Daoy (cell line): Measurements from ENCODE around the gene ABTB2. TPM values are rescaled to one million over a fixed set of nuclear protein-coding genes. Genes with fewer than 3 reads are reported as not detected.

Source experiments
- DNase-seq: peaks from one replicate; pipeline ENCODE4 v3.0.0-alpha.2; 2015; ENCODE audit warnings: low read depth
- total RNA-seq: library from RNA; depleted of rRNA; stranded (reverse); fragments of >200 nt; shearing (Covaris generic); gene quantifications from 2 replicates; pipeline ENCODE4 v1.2.3, GENCODE V29; 2014

Gene ABTB2
- total RNA-seq, 1 experiment from 2014 or later, result 9.3 TPM

- DNase-seq, result no peak
These were observed 42.4 kb downstream of the ABTB2 start for GRCh38 chr11:34315394-34315793.

GRCh38 chr11:34314936-34315335 lies 42.9 kb downstream of the ABTB2 start:
- no peak for DNase-seq

- DNase-seq, result no peak
These were observed 43.6 kb downstream of the ABTB2 start for GRCh38 chr11:34314176-34314575.

- DNase-seq, result no peak
These were observed 44.7 kb downstream of the ABTB2 start for GRCh38 chr11:34313099-34313517.

- no peak for DNase-seq
These were observed 46.7 kb downstream of the ABTB2 start for GRCh38 chr11:34311126-34311525.

GRCh38 chr11:34309965-34310364 lies 47.8 kb downstream of the ABTB2 start:
- no peak for DNase-seq

GRCh38 chr11:34308913-34309585 lies 48.8 kb downstream of the ABTB2 start:
- DNase-seq, result no peak

GRCh38 chr11:34308049-34308912 lies 49.5 kb downstream of the ABTB2 start:
- no peak for DNase-seq

GRCh38 chr11:34305780-34306179 lies 52.0 kb downstream of the ABTB2 start:
- no peak for DNase-seq

- DNase-seq, result peak; percentile 39
These were observed 52.6 kb downstream of the ABTB2 start for GRCh38 chr11:34305193-34305592.

GRCh38 chr11:34303028-34303570 lies 54.7 kb downstream of the ABTB2 start:
- no peak for DNase-seq

- peak; percentile 92 for DNase-seq
These were observed 55.5 kb downstream of the ABTB2 start for GRCh38 chr11:34302046-34302921.

GRCh38 chr11:34300926-34301295 lies 56.9 kb downstream of the ABTB2 start:
- DNase-seq, result no peak

GRCh38 chr11:34300026-34300925 lies 57.5 kb downstream of the ABTB2 start:
- no peak for DNase-seq

GRCh38 chr11:34299284-34299972 lies 58.4 kb downstream of the ABTB2 start:
- no peak for DNase-seq

GRCh38 chr11:34298871-34299270 lies 58.9 kb downstream of the ABTB2 start:
- DNase-seq, result no peak

GRCh38 chr11:34296412-34296811 lies 61.4 kb downstream of the ABTB2 start:
- DNase-seq, result no peak

- DNase-seq, result no peak
These were observed 65.3 kb downstream of the ABTB2 start for GRCh38 chr11:34292546-34292945.

GRCh38 chr11:34292111-34292510 lies 65.7 kb downstream of the ABTB2 start:
- DNase-seq, result no peak

- no peak for DNase-seq
These were observed 66.9 kb downstream of the ABTB2 start for GRCh38 chr11:34290926-34291325.
